HG03103 (cell line): ENCODE measurements around the gene FGF3.

Source experiments
- ATAC-seq: cut with Tn5 transposase; IDR thresholded peaks from one replicate; pipeline ENCODE4 v1.9.1; 2021; ENCODE audit warnings: low read depth; ENCODE audit not compliant: unreplicated experiment

FGF3 gene

GRCh38 chr11:69818603-69819441 is at the start of gene FGF3:
Gene FGF3, minus strand, starts transcription at chr11:69819416. Its CDS starts 483 bp downstream, at chr11:69818933.
- ATAC-seq = no peak

- no peak for ATAC-seq
Observed at GRCh38 chr11:69868871-69869270, 49.7 kb upstream of the FGF3 start.

GRCh38 chr11:69868006-69868810 is 49.0 kb upstream of the FGF3 start:
- ATAC-seq = no peak

GRCh38 chr11:69867076-69868005 is 48.1 kb upstream of the FGF3 start:
- ATAC-seq = no peak

GRCh38 chr11:69866648-69867047 is 47.4 kb upstream of the FGF3 start:
- ATAC-seq = no peak

- ATAC-seq = no peak
Observed at GRCh38 chr11:69865707-69866106, 46.5 kb upstream of the FGF3 start.

GRCh38 chr11:69864686-69865661 is 45.8 kb upstream of the FGF3 start:
- no peak for ATAC-seq

GRCh38 chr11:69863544-69864200 is 44.5 kb upstream of the FGF3 start:
- no peak for ATAC-seq

GRCh38 chr11:69862797-69863543 is 43.8 kb upstream of the FGF3 start:
- ATAC-seq = no peak

- no peak for ATAC-seq
Observed at GRCh38 chr11:69862331-69862771, 43.1 kb upstream of the FGF3 start.

GRCh38 chr11:69861901-69862300 is 42.7 kb upstream of the FGF3 start:
- ATAC-seq = no peak

- no peak for ATAC-seq
Observed at GRCh38 chr11:69860796-69861445, 41.7 kb upstream of the FGF3 start.

GRCh38 chr11:69860244-69860643 is 41.0 kb upstream of the FGF3 start:
- ATAC-seq = no peak

- ATAC-seq = no peak
Observed at GRCh38 chr11:69859275-69859934, 40.2 kb upstream of the FGF3 start.

GRCh38 chr11:69855421-69855820 is 36.2 kb upstream of the FGF3 start:
- ATAC-seq = no peak

- no peak for ATAC-seq
Observed at GRCh38 chr11:69854713-69855112, 35.5 kb upstream of the FGF3 start.

- ATAC-seq = no peak
Observed at GRCh38 chr11:69852056-69852455, 32.8 kb upstream of the FGF3 start.
